T-helper 2 cell treated with Interferon-gamma antibody and Interleukin-4, amounts not matched to agents 100 ng/mL and 5 ng/mL, for 36 hours (primary cell): ENCODE measurements around the gene POU3F2. TPM values are rescaled to one million over a fixed set of nuclear protein-coding genes. Genes with fewer than 3 reads are reported as not detected.

ENCODE experiments used
- total RNA-seq: library from RNA; stranded (reverse); gene quantifications from 2 replicates; pipeline ENCODE4 v1.2.3, GENCODE V29; 2022

Gene POU3F2
- total RNA-seq, 1 donor from 2014 or later, result not detected

Other genes with a start within 250 kb of the POU3F2 start
- 11.6 and 12.0 TPM in 2 replicates for gene FBXL4, start 113.4 kb downstream of the POU3F2 start, total RNA-seq